Inferior parietal cortex (tissue), 1 donor: ENCODE data around the gene DOK5.
"Not testable (repeated sequence)": the region's sequence is repeated elsewhere in the genome, so short reads cannot be mapped to it uniquely, and the experiment has no call there.

Experiments
- DNase-seq: peaks from one replicate; pipeline ENCODE4 v3.0.0-alpha.2; 2016; ENCODE audit errors: extremely low spot score

DOK5 gene

DNA sequence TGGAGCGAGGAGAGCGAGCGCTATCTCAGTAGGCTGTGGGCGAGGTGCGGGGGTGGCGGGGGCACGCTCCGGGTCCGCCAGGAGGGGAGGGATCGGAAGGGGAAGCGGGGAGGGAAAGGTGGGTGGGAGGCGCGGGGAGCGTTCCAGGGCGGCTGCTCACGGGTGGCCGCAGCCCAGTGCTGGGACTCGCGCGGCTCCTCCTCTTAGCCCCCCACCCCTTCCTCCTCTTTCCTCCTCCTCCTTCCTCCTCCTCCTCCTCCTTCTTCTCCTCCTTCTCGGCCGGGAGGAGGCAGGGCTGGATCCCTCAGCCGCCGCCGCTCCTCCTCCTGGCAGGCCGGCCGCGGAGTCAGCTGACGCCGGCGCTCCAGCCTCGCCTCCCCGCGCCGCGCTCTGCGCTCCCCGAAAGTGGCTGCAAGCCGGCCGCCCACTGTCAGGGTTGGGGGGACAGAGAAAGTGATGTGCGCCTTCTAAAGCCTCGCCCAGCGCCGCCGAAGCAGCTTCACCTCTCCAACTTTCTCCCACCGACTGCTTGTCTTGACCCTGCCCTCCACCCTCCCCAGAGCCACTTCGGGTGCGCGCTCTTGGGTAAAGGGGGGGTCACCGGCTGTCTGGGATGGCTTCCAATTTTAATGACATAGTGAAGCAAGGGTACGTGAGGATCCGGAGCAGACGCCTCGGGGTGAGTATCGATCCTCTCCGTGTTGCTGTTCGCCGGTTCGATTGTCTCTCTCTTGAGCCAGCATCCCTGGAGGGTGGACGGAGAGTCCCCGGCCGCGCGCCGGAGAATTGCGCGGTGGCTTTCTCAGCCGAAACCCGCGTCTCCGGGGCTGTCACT is at the start of gene DOK5:
Gene DOK5 (plus strand): TSS at position 260 of the 835 bp plus-strand sequence. CDS start 354 bp downstream, at position 614.
- DNase-seq = peak; percentile 35

DNA sequence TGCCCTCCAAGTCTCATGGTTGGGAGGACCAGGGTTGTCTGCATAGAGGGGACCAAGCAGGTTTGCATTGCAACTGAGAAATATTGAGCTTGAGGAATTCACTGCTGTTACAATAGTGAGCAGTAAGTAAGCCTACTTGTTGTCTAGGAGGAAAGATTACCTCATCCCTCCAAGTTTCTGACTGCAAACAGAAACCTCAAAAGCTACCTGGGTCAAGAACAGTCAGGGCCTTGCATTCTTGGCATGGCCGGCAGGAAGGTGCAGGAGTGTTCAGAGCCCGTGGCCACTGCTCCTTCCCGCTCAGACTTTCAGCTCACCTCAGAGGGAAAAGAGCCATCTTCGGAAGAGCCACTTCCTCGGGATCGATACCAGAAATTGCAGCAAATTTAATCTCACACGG is 46.0 kb upstream of the DOK5 start:
- DNase-seq = no peak

DNA sequence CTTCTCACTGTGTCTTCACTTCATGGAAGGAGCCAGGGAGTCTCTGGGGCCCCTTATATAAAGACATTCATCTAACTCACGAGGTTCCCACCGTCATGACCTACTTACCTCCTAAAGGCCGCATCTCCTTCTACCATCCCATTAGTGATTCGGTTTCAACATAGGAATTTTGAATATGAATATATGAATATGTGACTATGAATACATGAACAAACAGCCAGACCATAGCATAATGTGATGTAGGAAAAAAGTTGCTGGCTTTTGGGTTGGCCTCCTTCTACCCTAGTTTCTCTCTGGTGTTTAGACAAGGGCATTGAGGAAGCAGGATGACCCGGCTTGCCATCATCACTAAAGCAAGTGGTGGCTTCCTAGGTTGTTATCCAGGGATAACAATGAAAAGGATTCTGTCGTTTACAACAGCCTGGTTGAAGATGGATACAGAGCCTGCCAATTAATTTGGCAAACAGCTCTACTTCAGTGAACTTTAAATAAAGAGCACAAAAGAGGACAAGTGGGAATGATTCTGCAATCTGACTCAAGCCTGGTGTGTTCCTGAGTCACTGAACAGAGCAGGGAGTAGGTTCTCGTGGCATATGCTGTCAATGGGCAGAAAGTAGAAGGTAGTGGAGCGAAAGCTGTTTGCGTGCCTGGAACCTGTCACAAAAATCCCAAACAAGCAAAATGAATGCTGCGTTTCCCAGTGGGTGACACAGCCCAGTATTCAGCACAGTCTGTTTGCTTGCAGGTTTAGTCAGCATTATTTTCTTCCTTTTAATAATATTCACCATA is 44.0 kb upstream of the DOK5 start:
- DNase-seq = peak; percentile 3

DNA sequence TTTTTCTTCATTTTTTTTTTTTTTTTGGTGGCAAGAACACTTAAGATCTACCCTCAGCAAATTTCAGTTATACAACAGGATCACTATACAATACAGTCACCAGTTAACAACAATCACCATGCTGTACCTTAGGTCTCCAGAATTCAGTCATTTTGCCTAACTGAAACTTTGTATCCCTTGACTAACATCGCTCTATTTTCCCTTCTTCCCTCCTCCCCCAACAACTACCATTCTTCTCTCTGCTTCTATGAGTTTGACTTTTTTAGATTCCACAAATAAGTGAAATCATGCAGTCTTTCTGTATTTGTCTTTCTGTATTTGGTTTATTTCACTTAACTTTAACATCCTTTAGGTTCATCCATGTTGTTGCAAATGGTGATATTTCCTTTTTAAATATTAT is 42.4 kb upstream of the DOK5 start:
- no peak for DNase-seq

DNA sequence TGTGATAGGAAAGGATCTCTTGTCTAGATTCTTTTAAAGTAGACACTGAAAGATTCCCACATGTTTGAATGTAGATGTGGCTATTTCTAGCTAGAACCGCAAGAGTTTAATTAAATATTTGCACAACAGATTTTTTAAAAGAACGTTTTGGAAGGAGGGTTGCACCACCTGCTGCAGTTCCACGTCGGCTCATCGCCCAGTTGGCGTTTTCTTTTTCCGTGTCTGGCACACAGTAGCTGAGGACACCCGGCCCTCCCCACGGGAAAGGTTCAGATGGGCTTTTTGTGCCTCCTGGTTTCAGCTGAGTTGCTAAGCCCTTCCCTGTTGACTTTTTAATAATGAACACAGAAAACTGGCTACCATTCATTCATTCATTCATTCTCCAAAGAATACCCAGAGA is 41.8 kb upstream of the DOK5 start:
- peak; percentile 23 for DNase-seq

DNA sequence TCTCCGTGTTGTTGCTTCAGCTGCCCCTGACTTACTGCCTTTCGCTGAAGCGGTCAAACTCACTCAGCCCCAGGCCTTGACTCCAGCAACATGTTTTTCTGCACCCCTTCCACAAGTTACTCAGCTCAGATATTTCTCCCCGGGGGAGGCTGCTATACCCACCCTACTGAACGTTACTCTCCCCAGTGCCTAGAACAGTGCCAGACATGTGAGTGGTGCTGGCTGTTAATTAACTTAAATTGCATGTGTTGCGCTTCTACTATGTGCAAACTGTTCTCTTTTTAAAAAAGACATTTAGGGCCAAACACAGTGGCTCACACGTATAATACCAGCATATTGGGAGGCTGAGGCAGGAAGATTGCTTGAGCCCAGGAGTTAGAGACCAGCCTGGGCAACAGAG is 41.2 kb upstream of the DOK5 start:
- no peak for DNase-seq

DNA sequence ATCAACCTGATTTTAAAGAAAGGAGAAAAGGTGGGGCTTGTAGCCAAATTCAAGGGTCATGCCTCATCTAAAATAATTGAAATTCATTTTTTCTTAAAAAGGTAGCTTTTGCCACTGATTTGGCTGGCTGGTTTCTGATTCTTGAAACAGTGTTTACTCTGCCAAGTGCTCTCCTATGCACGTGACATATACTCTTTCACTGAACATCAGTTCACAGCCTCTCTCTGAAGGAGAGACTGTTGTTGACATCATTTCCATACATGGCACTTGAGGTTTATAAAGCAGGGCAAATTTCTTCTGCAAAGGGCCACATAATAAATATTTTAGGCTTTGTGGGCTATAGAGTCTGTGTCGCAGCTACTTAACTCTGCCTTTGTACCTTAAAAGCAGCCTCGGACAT is 40.4 kb upstream of the DOK5 start:
- no peak for DNase-seq

DNA sequence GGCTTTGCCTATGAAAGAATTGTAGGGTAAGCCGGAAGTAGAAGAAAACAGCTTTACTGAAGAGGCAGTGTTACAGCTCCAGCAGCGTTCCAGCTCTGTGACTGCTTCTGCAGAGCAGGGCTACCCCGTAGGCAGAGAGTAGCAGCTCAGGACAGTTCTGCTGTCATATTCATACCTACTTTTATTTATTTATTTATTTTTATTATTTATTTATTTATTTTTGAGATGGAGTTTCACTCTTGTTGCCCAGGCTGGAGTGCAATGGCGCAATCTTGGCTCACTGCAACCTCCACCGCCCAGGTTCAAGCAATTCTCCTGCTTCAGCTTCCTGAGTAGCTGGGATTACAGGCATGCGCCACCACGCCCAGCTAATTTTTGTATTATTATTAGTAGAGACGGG is 39.0 kb upstream of the DOK5 start:
- DNase-seq = not testable (repeated sequence)

DNA sequence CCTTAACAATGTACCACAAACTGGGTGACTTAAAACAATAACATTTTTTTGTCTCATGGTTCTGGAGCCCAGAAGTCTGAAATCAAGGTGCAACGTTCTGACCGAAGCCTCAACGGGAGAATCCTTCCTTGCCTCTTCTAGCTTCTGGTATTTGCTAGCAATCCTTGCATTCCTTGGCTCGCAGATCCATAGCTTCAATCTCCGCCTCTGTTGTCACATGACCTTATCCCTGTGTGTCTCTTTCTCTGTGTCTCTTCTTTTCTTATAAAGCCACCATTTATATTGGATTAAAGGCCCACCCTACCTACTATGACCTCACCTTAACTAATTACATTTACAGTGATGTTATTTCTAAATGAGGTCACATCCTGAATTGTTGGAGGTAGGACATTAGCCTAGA is 37.2 kb upstream of the DOK5 start:
- DNase-seq = no peak

DNA sequence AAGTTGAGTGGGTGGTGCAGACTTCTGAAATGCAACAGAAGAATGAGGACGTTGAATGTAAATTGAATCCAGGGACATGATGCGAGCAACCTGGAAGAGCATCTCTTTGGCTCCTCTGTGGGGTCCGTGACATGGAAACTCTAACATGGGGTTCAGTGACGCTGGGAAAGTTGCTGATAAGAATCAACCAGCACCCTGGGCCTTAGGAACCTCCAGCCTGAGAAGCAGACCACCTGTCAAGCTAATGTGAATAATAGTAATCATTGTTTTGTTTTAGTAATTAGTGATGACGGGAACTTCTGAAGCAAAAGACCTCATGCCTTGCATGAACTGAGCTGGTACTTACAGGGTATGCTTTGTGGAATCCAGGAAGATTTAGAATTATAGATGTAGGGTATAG is 25.2 kb upstream of the DOK5 start:
- no peak for DNase-seq

DNA sequence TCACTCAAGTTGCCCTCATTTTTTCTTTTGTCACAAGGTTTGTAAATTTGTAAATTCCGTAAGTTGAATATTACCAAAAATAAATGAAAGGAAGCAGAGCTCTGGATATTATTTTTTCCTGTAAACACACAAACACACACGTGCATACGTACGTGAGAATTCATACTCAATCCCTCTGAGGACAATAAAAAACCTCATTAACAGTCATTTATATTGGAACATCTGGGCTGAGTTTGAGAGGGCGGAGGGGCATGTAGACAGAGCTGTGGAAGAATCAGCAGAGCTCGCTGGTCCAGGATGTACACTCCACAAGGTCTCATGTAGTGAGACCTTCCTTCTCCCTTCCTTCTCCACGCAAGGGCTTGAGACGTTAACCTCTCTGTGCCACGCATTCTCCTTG is 24.2 kb upstream of the DOK5 start:
- DNase-seq = no peak

DNA sequence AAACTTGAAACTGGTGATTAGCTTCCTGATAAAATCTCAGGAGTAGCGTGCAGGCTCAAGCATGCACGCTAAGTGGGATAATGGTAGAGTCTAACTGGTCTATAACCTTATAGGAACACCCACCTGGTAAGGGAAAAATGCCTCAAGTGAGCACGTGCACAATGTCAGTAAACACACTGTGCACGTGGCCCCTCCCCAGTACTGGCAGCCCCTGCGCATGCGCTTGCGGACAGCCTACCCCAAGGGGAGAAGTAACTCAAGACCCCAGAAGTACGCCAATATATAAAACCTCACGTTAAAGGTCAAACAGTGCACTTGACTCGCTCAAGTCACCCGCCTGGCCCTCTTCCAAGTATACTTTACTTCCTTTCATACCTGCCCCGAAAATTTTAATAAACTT is 23.1 kb upstream of the DOK5 start:
- DNase-seq = no peak

DNA sequence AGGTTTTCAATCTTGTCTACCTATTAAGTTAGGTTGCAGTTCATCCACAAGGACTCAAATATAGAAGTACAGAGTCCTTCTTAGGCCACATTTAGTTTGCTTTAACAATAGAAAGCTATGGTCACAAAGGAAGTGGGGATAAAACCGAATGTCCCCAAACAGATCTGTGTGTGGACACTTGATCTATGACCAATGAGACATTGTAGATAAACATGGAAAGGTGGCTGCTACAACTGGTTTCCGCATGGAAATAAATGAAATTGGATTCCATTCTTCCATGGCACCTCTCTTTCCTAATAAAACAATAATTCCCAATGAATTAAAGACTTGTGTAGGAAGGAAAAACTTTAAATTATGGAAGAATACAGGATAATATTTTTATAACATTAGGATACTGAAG is 20.4 kb upstream of the DOK5 start:
- no peak for DNase-seq

DNA sequence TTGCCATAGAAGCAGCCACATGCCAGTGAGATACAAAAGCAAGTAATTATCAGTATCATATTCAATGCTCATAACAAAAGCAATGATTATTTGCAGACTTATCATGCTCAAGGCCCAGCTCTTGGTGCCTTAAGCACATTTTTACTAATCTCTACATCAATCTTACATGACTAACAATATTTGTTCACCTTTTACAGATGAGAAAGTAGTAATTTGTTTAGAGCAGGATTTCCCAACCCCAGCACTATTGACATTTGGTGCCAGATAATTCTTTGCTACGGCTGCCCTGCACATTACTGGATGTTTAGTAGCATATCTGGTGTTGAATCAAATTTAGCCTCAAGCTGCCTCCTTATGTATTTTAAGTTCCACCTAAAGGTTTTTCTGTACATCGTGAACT is 19.0 kb upstream of the DOK5 start:
- DNase-seq = no peak

DNA sequence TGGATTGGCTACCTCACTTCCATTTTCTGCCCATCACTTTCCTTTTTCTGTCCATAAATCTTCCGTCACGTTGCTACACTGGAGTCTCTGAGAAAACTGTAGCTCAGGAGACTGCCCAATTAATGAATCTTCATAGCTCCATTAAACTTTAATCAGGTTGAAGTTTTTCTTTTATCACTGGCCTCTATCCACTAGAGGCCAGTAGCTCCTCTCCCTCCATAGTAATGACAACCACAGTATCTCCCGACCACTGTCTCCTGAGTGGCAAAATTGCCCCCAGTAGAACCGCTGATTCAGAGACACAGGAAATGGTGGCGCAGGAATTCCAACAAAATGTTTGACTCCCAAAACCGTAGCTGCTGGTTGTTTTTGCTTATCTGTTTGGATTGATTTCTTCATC is 18.4 kb upstream of the DOK5 start:
- DNase-seq = no peak

DNA sequence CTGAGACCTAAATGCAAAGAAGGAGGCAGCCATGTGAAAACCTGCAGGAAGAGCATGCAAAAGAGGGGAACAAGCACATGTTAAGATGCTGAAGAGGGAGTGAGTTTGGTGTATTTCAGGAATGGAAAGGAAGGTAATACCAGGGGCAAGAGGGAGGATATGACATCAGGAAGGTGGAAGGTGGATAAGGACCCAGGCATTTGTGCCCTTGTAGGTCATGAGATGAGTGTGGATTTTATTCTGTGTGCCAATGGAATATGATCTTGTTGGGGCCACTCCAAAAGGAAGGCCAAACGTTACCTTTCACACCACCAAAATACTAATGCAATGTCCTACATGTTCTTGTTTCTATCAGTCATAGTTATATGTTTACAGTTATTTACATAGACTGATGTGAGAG is 17.2 kb upstream of the DOK5 start:
- DNase-seq = no peak

DNA sequence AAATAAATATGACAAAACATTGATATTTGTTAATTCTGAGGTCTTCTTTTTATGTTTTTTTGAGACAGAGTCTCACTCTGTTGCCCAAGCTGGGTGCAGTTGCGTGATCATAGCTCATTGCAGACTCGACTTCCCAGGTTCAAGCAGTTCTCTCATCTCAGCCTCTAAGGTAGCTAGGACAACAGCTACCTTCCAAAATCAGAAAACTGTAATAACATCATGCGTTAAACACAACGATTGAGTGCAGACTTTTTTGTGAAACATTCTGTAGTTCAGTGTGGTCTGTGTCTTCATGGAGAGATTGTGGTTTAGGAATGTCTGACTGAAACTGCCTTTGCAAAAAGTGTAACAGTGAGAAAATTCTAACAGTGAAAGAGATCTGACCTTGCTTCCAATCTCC is 16.1 kb upstream of the DOK5 start:
- DNase-seq = no peak

DNA sequence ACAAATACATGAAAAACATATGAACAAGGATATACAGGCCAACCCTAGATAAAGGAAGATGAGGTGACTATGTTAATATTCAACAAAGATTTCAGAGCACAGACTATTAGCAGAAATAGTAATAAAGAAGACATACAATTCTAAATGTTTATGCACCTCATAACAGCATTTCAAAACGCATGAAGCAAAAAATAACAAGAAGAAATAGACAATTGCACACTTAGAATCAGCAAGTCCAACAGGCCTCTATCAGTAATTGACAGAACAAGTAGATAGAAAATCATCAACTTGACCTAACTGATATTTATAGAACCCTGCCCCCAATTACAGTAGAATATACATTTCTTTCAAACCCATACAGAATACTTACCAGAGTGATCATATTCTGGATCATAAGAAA is 11.4 kb upstream of the DOK5 start:
- no peak for DNase-seq

DNA sequence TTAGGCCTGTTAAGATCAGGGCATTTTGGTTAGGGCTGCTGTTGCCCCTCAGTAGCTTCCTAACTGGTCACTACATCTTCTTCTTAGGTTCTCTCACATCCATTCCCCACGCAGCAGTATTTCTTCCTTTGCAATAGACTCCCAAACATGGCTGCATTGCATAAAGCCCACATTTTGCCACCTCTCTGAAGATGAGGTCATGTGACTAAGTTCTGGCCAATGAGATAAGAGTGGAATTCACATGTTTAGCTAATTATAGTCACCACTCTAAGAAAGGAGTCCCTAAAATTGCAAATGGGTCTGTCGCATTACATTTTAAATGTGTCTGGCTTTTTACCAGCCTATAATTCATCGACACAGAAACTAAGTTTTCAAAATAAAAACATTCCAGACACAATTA is 9.3 kb upstream of the DOK5 start:
- no peak for DNase-seq

DNA sequence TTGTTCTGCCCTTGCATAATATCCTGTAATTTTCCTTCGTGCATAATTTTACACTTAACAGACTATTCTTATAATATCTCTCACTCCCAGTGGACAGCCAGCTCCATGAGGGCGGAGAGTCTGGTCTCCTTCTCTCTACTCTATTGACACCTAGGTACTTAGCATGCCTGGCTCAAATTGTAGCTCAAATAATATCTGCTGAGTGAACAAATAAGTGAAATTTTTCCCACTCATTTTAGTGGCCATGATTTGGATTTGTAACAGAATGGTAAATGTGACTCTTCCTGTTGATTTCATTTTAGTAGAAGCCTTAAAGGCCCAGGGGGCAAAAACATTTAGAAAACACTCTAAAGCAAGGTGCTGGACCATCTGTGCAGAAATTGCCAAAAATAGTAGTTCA is 7.8 kb upstream of the DOK5 start:
- no peak for DNase-seq

DNA sequence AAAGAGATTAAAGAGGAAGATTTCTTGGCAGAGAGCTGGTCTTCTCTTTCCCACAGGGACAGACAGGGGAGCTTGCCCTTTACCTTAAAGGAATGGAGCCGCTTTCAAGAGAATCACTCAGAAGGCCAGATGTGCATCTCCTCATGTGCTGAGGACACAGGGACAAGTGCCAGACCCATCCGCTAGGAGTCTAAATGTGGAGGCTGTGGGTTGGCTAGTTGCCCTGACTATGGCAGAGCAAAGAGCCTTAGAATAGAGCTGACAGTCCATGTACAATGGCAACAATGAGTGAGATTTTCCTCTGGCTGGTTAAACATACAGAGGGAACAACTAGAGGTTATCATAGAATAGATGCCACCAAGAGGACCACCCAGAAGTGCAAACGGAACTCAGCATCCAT is 7.3 kb upstream of the DOK5 start:
- DNase-seq = no peak

DNA sequence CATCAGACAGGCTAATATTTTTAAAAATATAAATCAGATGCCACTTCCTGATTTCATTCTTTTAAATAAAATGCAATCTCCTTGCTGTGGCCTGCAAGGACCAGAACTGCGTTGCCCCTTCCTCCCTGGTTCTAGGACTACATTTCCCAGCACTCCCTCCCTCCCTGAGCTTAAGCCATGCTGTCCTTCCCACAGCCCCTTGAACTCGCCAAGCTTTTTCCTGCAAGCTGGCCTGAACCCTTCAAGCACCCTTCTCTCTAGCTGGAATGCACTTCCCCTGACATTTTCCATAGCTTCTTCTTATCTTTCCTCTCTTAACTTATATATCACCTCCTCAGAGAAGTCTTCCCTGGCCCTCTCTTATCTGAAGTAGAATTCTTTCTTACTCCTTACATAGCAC is 6.1 kb upstream of the DOK5 start:
- no peak for DNase-seq

DNA sequence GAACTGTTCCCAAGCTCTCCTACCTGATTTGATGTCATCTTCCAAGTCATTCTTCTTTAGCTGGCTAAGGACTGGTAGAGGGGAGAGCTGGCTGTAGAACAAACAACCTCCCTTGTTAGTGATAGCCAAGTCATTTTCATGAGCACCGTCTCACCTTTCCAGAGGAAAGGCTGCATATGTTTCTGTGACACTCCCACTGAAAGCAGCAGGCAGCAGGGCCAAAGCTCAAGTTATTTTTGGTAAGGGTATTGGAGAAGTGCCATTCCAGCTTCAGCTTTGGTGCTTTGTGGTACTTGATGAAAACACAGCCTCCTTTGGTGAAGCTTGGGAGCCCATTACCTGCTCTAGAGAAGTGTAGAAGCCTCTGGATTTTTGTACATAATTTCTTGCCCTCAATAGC is 5.4 kb upstream of the DOK5 start:
- DNase-seq = no peak
